GM12801 (cell line): ENCODE measurements around the gene SUN3.

Experiments
- TF ChIP-seq, protein P1 (sequence below): IDR thresholded peaks from one replicate; pipeline ENCODE4 v1.5.1; 2011; ENCODE audit warnings: control low read depth; ENCODE audit not compliant: insufficient read length; ENCODE audit errors: extremely low read depth

Gene SUN3

DNA sequence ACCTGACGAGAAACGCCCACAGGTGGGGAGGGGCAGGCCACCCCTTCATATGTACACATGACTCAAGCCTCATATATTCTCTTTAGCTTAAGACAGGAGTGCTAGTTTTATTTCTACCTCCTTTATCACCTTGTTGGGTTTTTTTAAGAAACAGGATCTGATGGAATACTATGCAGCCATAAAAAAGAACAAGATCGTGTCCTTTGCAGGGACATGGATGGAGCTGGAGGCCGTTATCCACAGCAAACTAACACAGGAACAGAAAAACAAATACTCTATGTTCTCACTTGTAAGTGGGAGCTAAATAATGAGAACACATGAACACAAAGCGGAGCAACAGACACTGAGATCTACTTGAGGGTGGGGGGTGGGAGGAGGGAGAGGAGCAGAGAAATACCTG is 38.3 kb downstream of the SUN3 start:
- TF ChIP-seq, protein P1, sequence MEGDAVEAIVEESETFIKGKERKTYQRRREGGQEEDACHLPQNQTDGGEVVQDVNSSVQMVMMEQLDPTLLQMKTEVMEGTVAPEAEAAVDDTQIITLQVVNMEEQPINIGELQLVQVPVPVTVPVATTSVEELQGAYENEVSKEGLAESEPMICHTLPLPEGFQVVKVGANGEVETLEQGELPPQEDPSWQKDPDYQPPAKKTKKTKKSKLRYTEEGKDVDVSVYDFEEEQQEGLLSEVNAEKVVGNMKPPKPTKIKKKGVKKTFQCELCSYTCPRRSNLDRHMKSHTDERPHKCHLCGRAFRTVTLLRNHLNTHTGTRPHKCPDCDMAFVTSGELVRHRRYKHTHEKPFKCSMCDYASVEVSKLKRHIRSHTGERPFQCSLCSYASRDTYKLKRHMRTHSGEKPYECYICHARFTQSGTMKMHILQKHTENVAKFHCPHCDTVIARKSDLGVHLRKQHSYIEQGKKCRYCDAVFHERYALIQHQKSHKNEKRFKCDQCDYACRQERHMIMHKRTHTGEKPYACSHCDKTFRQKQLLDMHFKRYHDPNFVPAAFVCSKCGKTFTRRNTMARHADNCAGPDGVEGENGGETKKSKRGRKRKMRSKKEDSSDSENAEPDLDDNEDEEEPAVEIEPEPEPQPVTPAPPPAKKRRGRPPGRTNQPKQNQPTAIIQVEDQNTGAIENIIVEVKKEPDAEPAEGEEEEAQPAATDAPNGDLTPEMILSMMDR, result no peak

DNA sequence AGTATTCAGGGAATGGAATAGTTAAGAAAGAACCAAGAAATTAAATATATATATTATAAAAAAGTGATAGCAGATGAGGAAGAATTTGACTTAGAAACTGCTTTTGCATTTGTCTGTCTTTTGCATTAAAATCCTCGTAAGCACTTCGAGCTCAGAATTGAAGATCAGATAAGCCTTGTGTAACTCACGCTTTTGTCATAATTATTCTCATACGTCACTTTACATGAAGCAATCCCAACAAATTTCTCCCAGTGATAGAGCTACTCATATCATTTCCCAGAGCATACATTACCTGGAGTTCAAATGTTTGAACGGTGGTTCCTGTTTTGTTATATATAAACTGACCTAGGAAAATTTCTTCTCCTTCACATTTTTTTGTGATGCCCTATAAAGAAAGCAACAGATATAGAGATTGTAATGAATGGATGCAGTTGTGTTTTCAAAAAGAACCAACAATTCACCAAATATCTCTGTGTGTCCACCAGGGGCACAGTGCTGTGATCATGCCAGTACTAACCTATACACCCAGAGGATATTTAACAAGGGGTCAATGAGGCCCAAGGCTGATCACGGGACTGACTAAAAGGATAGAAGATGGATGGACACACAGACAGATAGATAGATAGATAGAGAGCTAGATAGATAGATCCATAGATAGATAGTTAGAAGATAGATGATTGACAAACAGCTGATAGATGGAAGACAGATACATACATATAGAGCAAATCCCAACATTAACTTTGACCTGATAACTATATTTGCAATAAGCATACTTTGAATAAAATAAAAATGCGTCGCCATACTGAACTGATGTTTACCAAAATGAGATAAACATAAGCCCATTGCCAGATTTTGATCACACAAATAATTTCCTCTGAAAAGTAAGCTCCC is 40.2 kb downstream of the SUN3 start:
- TF ChIP-seq, protein P1, result no peak

DNA sequence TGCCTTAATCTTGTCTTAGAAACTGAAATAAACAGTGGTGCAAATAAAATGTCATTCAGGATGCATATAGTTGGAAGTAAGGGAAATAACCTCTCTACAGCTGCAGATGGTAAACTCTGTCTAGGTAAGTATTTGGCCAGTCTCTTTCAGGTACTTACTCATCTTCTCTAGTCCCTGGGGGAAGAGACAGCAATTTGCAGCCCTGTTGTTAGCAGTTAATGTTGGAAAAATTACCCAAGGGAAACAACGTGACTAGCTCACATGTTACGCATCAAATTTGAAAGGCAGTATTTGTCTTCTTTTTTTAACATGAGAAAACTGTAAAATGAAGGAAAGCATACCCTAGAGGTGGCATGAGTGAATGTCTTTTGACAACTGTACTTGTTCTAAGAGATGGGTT is 46.3 kb downstream of the SUN3 start:
- TF ChIP-seq, protein P1, result no peak

DNA sequence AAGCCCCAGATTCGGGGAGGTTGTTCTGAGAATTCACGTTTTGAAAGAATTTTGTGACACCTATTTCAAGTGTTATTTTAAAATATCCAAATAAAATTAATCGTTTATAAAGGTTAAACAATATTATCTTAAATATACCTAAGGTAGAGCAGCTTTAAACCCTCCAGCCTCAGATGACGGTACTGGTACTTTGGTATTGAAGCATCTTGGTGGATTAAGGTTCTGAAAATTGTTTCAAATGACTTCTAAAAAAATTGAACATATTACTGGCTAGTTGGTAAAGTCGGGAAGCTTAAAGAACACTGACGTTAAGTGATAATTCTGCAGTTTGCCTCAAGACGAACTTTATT is 49.1 kb downstream of the SUN3 start:
- TF ChIP-seq, protein P1, result no peak

DNA sequence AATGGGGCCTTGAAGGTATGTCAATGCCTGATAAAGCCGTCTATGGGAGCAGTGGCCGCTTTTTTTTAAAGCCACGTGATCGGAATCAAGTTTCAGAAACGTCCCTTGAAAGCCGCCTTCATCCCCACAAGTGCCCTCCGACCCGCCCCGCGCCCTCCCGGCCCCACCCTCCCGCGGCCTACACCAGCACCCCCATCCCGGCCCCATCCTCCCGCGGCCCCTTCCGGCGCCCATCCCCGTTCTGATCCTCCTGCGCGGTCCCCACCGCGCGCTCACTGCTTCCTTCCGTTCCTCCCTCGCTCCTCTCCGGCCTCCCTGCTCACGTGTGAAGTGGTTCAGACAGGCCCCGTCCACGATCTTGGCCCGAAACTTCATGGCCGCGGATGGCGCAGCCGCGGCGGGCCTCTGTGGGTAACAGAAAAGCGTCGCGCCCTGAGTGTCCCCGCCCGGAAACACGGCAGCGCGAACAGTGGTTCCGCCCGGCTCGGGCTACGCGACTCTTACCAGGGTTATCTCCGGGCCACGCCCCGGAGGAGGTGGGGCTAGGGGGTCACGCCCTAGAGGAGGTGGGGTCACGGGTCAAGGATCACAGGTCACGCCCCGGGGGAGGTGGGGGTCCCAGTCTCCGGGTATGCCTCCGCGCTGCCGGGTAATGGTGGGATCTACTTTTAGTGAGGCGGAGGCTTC is 49.6 kb downstream of the SUN3 start, which contains the start of gene HUS1:
Gene HUS1, minus strand, starts transcription at position 471 of the 687 bp plus-strand sequence. Its CDS starts 96 bp downstream, at position 375.
- TF ChIP-seq, protein P1, result no peak

DNA sequence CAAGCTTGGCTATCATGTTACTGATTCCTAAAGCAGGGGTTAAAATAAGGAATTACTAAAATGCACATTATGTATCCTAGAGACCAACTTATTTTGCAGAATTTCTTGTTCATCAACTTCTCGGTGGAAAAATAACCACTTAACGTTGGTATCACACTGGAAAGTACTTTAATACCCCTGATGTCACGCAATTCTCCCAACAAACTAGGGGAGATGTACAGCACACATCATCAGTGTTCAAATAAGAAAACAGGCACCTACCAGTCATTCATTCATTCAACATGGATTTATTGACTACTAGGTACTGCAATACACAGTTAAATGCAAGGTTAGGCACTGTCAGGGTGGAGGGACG is 50.1 kb downstream of the SUN3 start:
- TF ChIP-seq, protein P1, result no peak

DNA sequence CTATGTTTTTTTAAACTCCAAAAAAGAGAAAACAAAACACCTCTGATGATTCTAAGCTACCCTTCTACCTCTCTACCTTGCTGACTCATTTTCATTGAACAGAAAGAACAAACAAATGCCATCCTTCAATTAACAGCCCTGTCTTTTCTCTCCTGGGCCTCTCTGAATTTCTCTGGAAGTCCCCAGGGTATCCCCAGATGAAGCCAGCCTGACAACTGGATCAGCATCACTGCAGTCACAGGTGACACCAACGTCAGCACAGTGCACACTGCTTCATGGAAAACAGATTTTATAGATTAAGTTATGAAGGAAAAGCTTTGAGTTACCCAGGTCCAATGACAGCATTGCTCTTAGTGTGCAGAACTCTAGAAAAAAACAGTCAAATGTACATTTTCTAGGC is 55.2 kb downstream of the SUN3 start:
- TF ChIP-seq, protein P1, result no peak
